DMS153 treated with DMSO at 0.1 percent for 48 hours (cell line): ENCODE results near the gene RHOF.
"Not testable (repeated sequence)": the region's sequence is repeated elsewhere in the genome, so short reads cannot be mapped to it uniquely, and the experiment has no call there.

Source experiments
- DNase-seq: peaks from one replicate; lab custom pipeline; 2025; ENCODE audit not compliant: unreplicated experiment; lab: John Stamatoyannopoulos, UW

RHOF gene

DNA sequence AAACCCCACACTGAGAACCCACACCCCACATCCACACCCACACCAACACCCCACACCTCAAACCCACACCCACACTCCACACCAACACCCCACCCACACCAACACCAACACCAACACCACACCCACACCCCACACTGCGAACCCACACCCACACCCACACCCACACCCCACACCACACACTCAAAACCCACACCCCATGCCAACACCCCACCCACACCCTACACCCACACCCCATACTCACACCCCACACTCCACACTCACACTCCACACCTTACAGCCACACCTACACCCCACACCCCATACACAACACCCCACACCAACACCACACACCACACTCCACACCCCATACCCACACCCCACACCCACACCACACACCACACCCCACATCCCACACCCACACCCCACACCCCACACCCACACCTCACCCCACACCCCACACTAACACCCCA is 43.0 kb downstream of the RHOF start:
- no peak for DNase-seq

GRCh38 chr12:121749267-121749666 is 44.2 kb downstream of the RHOF start:
- no peak for DNase-seq

DNA sequence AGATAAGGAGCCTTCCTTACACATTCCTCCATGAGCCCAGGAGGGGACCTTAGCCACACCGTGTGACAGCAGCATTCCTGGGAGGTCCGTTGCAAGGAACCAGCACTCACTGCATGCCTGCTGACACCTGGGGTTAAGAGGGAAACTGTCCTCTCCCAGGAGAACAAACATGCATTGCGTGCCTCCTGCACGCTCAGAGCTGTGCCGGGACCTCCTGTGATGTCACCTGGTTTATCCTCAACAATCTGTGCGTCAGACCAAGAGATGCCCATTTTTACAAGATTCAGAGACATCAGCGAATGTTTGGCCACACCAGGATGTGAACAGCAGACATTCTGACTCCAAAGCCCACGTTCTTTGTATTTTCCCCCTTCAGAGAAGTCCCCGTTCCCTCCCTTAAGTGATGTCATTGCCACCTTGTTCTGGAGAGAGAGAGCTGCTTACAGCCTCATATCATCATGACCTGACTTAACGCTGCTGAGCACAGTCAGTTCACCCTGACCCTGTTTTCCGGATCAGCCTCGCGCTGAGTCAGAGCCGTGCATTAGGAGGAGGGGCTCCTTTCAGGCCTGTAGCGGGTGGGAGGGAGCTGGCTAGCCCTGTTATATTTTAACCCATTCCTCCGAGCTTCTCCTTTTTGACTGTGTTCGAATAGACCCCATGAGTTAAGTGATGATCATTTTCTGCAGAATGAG is 44.8 kb downstream of the RHOF start:
- DNase-seq, result no peak

GRCh38 chr12:121748218-121748570 is 45.3 kb downstream of the RHOF start:
- no peak for DNase-seq

DNA sequence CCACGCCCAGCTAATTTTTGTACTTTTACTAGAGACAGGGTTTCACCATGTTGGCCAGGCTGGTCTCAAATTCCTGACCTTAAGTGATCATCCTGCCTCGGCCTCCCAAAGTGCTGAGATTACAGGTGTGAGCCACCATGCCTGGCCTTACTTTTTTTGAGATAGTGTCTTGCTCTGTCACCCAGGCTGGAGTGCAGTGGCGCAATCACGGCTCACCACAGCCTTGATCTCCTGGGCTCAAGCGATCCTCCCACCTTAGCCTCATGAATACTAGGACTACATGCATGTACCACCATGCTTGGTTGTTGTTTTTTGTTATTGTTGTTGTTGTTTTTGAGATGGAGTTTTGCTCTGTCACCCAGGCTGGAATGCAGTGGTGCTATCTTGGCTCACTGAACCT is 47.9 kb downstream of the RHOF start:
- not testable (repeated sequence) for DNase-seq

- DNase-seq, result no peak
Measured at GRCh38 chr12:121741743-121742142, 51.7 kb downstream of the RHOF start.

DNA sequence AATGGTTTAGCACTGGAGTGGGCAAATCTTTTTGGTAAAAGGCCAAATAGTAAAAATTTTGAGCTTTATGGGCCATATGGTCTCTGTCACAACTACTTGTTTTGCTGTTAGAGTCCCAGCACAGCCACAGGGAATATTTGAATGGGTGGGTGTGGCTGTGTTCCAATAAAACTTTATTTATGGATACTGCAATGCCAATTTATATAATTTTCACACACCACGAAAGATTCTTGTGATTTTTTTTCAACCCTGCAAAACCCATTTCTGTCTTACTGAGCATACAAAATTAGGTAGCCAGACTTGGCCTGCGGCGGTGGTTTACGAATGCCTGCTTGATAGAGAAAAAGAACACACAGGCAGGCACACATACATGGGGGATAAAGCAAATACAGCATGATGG is 52.6 kb downstream of the RHOF start:
- no peak for DNase-seq

GRCh38 chr12:121738340-121738858 is 55.1 kb downstream of the RHOF start:
- DNase-seq, result no peak

DNA sequence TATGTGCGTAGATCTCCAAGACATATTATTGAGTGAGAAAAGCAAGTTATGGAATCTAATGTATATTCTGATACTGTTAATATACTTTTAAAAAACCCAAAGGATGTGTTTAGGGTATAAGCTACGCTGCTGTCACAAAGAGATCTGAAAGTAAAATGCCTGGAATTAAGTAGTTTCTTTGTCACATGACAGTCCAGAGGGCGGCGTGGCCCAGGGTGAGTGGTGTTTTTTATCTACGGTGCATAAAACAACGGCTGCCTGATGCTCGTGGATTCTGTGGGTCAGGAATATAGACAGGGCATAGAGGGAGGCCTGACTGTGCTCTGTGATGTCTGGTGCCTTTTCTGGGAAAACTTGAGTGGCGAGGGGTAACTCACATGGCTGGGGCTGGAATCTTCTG is 59.6 kb downstream of the RHOF start:
- no peak for DNase-seq

DNA sequence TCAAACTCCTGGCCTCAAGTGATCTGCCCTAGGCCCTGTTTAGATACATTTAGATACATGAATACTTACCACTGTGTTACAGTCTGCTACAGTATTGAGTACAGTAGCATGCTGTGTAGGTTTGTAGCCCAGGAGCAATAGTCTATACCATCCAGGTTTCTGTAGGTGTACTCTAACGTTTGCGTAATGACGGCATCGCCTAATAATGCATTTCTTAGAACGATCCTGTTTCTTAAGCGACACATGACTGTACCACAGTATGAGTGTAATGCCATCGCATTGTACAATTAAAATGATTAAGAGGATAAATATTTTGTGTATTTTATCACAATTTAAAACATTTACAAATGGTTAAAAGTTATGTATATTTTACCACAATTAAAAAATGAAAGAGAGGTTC is 62.0 kb downstream of the RHOF start:
- DNase-seq, result no peak

DNA sequence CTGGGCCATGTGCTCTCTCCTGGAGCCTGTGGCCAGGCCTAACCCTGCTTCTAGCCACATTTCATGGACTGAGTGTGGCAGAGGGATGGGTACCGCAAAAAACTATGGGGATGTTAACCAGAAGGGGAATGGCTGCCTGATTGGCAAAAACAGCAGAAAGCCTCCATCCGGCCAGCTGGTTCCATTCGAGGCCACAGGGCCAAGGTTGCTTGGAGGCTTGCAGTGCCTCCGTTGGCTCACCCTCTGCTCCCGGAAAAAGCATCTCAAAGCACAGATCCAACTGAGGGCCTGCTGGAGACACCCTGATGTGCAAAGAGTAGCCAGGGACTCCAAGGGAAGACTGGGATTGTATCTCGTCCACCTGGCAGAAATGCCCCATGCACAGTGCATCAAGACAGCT is 64.5 kb downstream of the RHOF start:
- no peak for DNase-seq
